Activated T-cell treated with anti-CD3 and anti-CD28 coated beads for 4 hours (primary cell): ENCODE data around the gene SPPL2B.

Experiments used
- DNase-seq: peaks from one replicate; pipeline ENCODE4 v3.0.0-alpha.2; 2020

Gene SPPL2B

GRCh38 chr19:2302319-2303210 is 25.9 kb upstream of the SPPL2B start:
- no peak for DNase-seq

- DNase-seq: no peak
Observed at GRCh38 chr19:2303211-2303798, 25.2 kb upstream of the SPPL2B start.

- no peak for DNase-seq
Observed at GRCh38 chr19:2305452-2306280, 22.8 kb upstream of the SPPL2B start.

- no peak for DNase-seq
Observed at GRCh38 chr19:2306281-2306806, 22.1 kb upstream of the SPPL2B start.

GRCh38 chr19:2306971-2307370 is 21.5 kb upstream of the SPPL2B start:
- no peak for DNase-seq

- DNase-seq: no peak
Observed at GRCh38 chr19:2307518-2308012, 20.9 kb upstream of the SPPL2B start.

GRCh38 chr19:2308114-2308556 is 20.3 kb upstream of the SPPL2B start, which contains the start of gene LINGO3:
Gene LINGO3 (minus strand): TSS chr19:2308154. CDS start chr19:2291776, 16,378 bp downstream.
- DNase-seq: no peak

- DNase-seq: no peak
Observed at GRCh38 chr19:2309734-2310362, 18.6 kb upstream of the SPPL2B start.

GRCh38 chr19:2311093-2311492 is 17.4 kb upstream of the SPPL2B start:
- DNase-seq: no peak

GRCh38 chr19:2312820-2313501 is 15.5 kb upstream of the SPPL2B start:
- no peak for DNase-seq

GRCh38 chr19:2315121-2315817 is 13.2 kb upstream of the SPPL2B start:
- DNase-seq: no peak

GRCh38 chr19:2315818-2316353 is 12.6 kb upstream of the SPPL2B start:
- DNase-seq: no peak

- no peak for DNase-seq
Observed at GRCh38 chr19:2317300-2317699, 11.2 kb upstream of the SPPL2B start.

- DNase-seq: no peak
Observed at GRCh38 chr19:2317756-2318155, 10.7 kb upstream of the SPPL2B start.

- no peak for DNase-seq
Observed at GRCh38 chr19:2318923-2319322, 9.6 kb upstream of the SPPL2B start.

GRCh38 chr19:2319551-2319950 is 8.9 kb upstream of the SPPL2B start:
- DNase-seq: no peak

- DNase-seq: no peak
Observed at GRCh38 chr19:2320049-2320448, 8.4 kb upstream of the SPPL2B start.

GRCh38 chr19:2320939-2321338 is 7.5 kb upstream of the SPPL2B start:
- DNase-seq: no peak

- no peak for DNase-seq
Observed at GRCh38 chr19:2321565-2322283, 6.8 kb upstream of the SPPL2B start.

- DNase-seq: no peak
Observed at GRCh38 chr19:2323707-2324106, 4.8 kb upstream of the SPPL2B start.
